Activated CD8-positive, alpha-beta memory T cell treated with anti-CD3 and anti-CD28 coated beads for 24 hours (primary cell): Measurements from ENCODE around the gene NTSR1.

Source experiments
- DNase-seq: peaks from one replicate; pipeline ENCODE4 v3.0.0-alpha.2; 2020

Gene NTSR1

DNA sequence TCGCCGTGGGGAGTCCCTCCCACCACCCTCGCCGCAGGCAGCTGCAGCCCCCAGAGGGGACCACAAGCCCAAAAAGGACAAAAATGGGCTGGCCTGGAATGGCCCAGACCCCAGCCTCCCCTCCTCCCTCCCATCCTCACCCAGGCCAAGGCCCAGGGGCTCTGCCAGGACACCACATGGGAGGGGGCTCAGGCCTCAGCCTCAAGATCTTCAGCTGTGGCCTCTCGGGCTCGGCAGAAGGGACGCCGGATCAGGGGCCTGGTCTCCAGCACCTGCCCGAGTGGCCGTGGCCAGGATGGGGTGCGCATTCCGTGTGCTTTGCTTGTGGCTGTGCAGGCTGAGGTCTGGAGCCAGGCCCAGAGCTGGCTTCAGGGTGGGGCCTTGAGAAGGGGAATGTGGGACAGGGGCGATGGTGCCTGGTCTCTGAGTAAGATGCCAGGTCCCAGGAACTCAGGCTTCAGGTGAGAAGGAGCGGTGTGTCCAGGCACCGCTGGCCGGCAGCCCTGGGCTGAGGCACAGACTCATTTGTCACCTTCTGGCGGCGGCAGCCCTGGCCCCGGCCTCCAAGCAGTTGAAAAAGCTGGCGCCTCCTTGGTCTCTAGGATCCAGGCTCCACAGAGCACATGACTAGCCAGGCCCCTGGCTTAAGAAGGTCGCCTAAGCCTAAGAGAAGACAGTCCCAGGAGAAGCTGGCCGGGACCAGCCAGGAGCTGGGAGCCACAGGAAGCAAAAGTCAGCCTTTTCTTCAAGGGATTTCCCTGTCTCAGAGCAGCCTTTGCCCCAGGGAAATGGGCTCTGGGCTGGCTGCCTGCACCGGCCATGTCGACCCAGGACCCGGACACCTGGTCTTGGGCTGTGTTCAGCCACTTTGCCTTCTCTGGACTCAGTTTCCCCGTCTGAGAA lies 52.5 kb downstream of the NTSR1 start:
- DNase-seq: no peak

DNA sequence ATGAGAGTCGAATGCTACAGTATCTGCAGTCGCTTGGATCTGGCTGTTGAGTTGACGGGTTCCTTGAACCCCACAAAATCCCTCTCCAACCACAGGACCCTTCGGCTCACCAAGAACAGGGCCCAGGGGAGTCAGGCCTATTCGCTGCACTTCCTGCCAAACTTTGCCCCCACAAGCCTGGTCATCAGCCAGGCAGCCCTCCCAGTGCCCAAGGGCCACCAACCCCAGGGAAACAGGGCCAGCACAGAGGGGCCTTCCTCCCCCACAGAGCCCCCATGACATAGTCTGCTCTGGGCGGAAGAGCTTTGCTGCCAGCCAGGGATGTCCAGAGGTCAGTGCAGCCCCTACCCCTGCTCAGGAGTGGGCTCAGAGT lies 53.1 kb downstream of the NTSR1 start:
- DNase-seq: no peak

DNA sequence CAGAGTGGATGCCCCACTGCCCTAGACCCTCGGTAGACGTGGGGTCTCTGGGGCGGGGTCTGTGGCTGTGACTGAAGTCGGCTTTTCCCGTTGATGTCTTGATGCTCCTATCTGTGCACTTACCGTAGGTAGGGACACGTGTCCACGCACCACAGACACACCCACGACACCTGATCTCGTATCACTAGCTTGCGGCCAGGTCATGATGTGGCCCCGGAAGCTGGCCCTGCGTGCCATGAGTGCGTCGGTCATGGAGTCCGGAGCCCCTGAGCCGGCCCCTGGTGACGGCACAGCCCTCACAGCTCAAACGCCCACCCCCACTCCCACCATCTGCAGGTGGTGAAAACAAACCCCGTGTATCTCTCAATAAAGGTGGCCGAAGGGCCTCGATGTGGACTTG lies 53.7 kb downstream of the NTSR1 start:
- no peak for DNase-seq

DNA sequence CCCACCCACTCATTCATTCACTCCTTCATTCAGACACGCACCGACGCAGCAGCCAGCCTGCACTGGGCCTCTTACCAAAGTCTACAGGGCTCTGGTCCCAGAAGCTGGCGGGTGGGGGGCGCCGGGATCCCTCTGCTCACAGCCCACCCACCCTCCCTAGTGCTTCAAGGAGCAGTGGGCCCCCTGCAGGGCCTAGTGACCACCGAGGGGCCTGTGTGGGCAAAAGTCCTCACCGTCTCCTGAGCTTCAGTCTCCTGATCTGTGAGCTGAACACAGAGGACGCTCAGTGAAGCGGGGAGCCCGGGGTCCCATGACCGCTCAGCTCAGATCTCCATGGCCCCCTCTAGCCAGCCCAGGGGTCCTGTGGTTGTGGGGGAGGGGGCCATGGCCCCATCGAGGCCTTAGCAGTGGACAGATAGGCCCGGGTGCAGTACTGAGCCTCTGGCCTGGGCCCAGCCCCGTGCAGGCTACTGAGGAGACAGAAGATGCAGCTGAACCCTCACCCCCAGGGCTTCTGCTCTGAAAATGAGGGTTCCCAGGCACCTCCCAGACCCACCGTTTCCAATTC lies 54.2 kb downstream of the NTSR1 start:
- no peak for DNase-seq

DNA sequence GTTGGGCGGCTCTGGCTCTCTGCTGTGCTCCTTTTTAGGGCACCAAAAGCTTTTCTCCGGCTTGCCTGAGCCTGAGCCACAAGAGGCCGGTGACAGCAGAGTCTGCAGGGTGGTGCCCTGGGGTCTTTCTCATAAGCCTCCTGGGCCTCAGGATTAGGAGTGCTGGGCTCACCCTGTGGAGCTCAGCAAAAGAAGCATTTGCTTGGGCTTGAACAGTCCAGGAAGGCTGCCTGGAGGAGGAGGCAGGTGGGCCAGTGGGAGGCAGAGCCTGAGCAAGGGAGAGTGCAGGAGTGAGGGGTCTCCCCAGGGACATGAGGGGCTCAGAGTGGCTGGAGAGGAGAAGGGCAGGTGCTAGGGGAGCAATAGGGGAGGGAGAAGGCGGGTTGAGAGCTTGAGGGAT lies 54.8 kb downstream of the NTSR1 start:
- no peak for DNase-seq

DNA sequence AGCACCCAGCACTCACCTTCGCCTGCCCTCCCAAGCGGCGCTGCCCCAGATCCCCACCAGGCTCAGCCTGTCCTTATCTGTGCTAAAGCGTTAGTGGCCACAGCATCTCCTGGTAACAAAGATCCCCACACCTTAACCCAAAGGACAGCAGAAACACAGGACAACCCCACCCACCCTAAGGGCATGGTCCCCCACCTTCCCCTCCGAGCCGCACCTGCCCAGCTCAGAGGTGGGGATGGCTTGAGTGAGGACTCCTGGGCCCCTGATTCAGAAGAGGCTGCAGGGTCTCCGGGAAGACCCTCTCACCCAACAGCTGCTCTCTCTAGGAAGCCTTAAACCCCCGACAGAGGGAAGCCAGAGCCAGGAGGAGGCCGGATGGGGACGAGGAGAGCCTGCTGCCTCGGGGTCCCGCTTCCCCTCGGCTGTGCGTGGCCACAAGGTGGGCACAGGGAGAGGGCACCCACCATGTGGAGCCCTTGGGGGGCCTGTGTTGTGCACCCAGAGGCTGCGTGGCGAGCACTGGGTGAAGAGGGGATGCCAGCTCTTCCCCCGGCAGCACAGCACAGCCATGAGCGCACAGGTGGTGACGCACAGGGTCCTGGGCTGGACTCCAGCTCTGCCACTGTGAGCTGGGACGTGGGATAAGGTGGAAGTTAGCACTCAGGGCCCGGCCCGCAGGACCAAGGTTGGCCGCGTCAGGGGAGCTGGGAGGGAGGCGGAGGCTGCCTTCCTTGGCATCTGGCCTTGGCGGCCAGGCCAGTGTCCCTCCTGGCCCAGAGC lies 55.7 kb downstream of the NTSR1 start:
- no peak for DNase-seq

DNA sequence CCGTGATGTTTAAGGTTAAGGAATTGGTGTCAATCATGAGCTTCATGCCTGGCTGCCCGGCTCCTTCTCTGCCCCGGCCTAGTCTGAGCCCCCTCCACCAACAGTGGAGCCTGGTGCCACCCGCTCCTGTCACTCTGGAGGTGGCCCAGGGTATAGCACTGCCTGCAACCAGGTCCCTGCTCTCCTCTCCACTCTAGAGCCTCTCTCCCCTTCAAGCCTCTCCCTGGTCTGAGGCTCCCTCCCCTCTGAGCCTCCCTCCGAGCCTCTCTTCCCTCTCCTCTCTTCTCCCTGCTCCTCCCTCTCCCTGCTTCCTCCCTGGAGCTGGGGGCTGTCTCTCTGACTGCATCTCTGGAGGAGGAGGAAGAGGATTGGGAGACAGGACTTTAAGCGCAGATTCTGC lies 56.4 kb downstream of the NTSR1 start:
- DNase-seq: no peak

DNA sequence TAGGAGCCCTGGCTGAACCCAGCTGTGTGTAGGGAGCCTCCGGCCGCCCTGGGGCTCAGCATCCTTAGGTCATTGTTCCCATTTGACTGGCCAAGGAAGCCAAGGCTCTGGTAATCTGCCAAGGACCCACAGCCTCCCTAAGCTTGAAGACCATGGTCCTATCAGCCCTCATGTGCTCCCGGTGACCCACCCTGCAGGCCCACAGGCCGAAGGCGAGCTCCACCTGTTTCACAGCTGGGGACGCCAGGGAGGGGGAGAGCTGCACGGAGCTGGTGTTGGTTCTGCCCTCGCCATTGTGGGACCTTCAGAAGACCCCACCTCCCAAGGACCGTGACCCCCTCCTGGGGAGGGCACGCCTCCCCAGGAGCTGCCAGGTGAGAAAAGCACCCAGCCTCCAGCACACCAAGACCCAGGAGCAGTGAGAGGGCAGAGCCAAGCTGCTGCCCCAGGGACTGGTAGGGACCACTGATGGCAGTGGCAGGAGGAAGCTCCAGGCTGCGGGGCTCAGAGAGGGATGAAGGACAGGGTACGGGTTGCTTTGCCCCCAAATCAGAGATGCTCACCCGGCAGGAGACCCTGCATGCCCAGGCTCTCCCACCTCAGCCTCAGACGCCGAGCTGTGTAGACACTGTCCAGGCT lies 56.9 kb downstream of the NTSR1 start:
- DNase-seq: no peak

DNA sequence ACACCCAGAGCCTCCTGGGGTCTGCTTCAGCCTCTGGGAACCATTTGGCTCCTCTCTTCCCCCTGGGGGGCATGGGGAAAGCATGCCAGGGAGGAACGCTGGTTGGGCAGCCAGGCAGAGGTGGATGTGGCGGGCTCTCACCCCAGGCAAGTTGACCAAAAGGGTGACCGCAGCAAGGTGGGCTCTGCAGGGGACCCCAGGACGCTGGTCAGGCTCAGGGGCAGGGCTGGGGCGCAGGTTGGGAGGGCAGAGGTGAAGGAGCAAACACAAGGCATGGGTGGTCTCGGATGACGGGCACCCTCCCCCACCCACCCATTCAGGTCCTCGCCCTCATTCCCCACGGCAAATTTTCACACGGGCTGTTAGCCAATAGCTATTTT lies 57.4 kb downstream of the NTSR1 start:
- no peak for DNase-seq

DNA sequence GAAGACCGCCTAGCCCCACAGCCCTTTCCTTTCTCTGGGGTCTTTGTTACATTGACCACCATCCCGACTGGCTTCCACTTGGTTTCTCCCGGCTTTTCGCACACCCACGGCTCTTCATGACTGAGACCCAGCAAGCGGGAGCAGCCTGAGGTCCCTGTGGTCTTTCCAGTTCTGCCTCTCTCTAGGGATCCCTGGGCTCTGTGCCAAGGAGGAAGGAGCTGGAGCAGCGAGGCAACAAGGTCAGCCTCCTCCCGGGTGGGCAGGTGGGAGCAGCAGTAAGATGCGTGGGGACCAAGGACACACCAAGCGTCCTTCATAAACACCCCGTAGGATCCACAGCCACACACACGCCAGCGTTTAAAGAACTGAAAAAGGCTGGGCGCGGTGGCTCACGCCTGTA lies 58.1 kb downstream of the NTSR1 start:
- no peak for DNase-seq

DNA sequence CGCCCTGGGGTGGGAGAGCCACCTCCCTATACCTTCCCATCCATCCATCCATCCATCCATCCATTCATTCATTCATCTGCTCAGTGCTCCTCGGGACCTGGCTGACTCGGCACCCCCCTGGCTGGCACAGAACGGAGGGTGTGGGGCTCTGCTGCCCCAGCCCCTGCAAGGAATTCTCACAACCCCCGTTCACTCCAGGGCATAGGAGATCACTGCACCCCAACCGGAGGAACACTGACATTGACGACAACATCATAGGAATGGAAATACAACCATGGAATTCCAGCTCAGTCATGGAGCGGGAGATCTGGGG lies 59.6 kb downstream of the NTSR1 start:
- DNase-seq: no peak

DNA sequence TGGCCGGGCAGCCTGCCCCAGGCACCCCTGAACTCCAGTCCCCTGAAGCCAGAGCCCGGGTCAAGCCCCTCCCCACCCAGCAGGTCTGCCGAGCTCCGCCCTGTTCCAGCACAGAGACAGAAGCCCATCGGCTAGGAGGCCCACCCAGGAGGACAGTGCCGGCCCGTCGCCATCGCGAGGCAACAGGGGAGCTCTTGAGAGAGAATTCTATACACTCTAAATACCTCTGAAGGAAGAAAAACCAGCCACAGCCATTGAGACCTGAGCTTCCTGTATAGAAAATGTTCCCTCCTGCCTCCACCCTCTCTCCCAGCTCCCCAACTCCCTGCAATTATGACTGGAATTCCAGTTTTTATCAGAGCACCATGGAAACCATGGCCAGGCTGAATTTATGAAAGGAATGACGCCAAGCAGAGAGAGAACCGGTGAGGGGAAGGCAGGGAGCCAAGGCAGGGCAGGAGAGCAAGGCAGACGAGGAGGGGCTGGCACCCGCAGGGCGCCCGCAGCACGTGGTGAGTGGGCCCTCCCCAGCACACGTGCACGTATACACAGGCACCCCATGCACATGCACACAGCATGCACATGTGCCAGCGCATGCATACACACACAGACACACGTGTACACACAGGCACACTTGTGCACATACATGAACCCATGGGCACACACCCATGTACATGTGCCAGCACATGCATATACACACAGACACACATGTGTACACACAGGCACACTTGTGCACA lies 60.1 kb downstream of the NTSR1 start:
- no peak for DNase-seq

DNA sequence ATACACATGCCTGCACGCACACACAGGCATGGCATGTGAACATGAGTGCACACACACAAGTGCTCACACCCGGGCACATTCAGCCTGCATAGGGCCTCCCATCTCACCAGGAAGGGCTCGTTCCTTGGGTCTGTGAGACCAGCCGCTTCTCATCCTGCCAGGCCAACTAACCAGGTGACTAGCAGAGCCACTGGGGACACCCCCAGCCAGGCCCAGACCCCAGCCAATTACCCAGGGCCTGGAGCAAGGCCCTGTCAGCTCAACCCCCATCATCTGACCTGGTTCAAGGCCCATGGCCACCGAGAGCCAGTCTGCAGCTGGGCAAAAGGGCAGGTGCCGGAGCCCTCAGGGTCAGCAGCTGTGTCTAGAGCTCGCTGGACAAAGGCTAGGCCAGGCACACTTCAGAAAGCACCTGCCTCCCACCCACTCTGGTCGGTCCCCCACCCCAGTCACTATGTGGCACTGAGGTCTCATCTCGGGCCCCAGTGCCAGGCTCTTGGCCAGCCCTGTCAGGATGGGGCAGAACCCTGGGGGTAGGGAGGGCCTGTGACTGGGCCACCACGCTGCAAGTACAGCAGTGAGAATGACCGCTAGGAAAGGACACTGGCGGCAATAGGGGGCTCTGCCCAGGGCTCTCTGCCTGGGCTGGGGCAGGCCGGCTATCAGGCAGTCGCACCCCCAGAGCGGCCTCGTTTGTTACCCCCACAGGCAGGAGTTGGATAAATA lies 60.9 kb downstream of the NTSR1 start:
- DNase-seq: no peak

DNA sequence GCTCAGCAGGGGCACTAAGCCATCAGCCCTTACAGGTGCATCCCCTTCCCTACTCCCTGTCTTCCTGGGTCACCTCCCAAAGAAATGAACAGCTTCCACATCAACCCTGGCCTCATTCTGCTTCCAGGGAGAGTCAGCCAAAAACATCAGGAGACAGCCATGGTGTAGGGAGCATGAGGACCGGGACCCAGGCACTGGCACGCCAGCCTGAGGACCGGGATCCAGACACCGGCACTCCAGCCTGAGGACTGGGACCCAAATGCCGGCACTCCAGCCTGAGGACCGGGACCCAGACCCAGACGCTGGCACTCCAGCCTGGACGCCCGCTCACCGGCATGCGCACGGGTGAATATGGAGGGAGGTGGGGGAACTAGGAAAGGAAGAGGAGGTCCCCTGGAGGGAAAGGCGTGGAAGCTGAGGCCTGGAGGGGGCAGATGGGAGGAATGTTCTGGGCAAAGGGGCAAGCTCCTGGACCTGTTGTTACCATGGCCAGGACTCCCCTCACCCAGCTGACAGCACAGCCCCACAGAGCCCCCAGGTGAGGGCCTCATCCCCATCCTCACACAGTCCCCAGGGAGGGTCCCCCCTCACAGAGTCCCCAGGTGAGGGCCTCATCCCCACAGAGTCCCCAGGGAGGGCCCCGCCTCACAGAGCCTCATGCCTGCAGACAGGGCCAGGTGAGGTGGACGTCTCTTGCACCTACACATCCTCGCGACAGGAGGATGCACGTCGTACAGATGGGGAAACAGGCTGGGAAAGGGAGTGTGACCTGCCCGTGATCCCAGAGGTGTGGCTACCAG lies 61.7 kb downstream of the NTSR1 start:
- DNase-seq: no peak

DNA sequence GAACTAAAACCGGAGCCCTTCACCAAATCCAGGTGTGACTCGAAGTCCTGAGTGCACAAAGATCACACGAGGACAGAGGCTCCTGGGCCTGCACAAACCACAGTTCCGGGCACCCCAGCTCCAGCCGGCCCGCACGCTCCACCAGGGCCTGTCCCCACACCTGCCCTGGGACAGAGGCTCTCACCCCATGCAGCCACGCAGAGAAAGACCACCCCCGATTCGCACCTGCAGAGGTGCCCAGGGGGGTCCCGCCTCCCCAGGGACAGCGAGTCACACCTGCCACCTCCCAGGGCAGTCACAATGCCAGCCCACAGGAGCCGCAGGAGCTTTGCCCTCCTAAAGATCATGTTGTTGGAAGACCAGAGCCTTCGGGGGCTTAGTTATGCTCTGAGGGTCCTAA lies 62.3 kb downstream of the NTSR1 start:
- DNase-seq: no peak

DNA sequence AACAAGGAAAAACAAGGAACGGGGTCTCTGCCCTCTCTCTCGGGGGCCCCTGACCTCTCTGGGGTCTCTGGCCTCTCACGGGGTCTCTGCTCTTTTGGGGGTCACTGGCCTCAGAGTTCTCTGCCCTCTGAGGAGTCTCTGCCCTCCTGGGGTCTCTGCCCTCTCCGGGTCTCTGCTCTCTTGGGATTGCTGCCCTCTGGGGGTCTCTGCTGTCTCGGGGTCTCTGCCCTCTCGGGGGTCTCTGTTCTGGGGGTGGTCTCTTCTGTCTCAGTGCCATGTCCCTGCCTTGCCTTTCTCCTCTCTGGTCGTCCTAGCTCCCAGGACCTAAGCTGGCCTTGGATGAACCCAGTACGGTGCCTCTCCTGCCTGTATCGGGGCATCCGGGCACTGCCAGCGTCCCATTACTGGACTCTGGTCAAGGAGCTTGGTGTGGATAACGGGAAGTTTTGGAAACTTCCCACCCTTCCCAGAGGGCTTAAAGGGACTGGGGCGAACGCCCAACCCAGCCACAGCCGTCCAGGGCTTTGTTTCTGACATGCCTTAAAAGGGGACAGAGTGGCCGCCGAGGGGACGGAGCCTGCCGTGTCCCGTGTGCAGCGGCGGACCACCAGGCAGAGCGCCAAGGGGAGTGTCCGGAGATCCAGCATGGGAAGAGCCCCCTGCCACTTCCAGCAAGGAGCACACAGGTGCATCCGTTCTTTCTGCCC lies 62.9 kb downstream of the NTSR1 start:
- DNase-seq: no peak

DNA sequence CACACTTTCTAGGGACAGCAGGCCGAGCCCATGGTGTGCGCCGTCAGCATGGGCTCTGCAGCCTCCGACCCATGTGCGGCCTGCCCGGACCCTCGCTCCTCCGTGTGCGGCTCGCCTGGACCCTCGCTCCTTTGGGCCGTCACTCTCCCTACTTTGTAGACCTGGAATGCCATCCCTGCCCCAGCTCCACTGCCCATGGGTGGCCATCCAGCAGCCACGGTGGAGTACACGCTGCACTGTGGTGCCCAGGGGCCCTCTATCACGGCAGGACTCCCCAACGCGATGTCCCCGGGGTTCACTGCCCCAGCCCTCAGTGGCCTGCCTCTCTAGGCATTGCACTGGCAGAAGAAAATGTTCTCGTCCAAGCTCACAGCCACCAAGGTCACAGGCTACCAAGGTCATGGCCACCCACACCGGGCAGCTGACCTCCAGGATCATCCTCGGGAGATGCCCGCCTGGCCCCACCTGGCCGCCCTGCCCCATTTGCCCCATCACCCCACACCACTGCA lies 63.5 kb downstream of the NTSR1 start:
- no peak for DNase-seq

DNA sequence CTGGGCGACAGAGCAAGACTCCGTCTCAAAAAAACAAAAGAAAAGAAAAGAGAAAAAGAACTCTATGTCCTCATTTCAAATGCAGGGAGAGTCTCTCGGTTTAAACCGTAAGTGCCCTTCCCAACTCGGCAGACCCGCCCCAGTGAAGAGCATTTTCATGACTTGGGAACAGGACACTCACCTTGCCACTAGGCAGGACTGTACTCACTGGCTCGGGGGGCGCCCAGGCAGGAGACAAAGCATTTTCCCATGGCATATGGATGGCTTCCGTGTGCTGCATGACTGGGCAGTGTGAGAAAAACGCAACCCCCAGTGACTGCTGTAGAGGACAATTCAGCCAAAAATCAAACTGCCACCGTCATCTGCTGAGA lies 64.0 kb downstream of the NTSR1 start:
- DNase-seq: no peak

DNA sequence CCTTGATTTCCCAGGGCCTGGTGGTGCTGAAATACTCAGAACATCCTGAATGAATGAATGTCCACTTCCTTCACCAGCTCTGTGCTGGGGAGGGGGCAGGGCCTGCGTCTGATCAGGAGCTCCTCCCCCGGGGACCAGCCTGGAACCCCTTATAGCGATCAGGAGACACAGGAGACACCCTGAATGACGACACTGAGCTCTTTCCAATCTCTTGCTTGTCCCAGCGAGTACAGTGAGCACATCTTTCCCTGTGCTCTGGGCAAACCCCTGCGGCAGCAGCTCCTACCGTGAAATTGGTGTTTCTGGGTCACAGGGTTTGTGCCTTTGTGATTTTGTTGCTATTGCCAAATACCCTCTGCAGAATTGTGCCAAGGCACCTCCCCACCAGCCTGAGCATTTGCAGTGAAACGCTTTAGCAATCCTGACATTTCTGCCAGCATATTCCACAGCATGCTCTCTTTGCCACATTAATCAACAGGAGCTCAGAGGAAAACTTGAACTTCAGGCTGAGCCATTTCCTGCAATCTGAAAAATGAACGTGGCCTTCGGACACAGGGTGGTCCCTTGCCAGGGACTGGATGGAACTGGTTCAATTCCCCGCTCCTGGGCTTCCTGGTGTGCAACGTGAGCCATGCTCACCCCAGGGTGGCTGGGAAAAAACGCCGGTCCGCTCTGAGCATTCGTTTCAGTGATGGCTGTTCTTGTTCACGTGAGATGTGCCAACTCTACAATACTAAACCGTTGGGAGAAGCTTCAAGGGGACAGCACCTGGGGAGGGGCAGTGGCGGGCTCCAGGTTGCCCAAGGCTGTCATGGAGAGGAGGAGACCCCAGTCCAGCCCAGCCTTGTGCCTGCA lies 64.6 kb downstream of the NTSR1 start:
- no peak for DNase-seq
